ENCODE results near the gene MYL5. TPM values are rescaled to one million over a fixed set of nuclear protein-coding genes. Genes with fewer than 3 reads are reported as not detected.

The MYL5 gene
- total and polyA plus RNA-seq, 12 donors = 3.3 to 8.1 (median 6.1) TPM

DNA sequence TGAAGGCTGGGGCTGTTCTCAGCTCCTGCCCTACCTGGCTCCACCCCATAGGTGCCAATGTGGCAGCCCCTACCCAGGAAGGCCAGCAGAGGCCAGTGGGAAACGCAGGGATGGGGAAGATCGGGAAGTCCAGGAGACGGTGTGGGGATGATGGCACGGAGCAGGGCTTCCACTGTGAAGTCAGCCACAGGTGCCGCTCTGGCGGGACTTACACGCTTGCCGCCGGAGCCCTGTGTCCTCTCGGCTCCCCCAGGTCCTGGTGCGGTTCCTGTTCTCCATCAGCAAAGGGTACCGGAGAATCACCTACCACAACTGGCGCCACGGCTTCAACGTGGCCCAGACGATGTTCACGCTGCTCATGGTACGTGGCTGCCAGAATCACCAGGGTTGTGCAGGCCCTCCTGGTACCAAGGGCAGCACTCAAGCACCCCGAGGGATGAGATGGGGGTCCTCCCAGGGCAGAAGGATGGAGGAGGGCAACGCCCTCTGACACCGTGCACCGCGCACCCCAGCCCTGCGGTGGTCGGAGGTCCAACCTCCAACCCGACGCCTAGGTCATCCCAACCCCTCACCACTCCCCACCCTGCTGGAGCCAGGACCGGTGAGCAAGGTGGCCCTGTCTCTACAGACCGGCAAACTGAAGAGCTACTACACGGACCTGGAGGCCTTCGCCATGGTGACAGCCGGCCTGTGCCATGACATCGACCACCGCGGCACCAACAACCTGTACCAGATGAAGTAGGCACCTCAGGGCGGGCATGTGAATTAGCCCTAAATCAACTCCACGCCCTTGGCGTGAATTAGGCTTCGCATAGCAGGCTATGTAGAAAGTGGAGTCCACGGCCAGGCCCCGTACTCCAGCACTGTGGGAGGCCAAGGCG lies 12.2 kb upstream of the MYL5 start:
- H3K27me3 ChIP-seq = peaks cover 0 to 17% (median 2%) of the 10 kb centered on the region in 7 donors
- no peaks in the 10 kb centered on the region for H3K9me3 ChIP-seq
- ATAC-seq (no peak), DNase-seq (no peak)
- H3K4me1 ChIP-seq = peaks cover 0 to 19% (median 8%) of the 10 kb centered on the region in 9 donors
- TF ChIP-seq, protein P1, sequence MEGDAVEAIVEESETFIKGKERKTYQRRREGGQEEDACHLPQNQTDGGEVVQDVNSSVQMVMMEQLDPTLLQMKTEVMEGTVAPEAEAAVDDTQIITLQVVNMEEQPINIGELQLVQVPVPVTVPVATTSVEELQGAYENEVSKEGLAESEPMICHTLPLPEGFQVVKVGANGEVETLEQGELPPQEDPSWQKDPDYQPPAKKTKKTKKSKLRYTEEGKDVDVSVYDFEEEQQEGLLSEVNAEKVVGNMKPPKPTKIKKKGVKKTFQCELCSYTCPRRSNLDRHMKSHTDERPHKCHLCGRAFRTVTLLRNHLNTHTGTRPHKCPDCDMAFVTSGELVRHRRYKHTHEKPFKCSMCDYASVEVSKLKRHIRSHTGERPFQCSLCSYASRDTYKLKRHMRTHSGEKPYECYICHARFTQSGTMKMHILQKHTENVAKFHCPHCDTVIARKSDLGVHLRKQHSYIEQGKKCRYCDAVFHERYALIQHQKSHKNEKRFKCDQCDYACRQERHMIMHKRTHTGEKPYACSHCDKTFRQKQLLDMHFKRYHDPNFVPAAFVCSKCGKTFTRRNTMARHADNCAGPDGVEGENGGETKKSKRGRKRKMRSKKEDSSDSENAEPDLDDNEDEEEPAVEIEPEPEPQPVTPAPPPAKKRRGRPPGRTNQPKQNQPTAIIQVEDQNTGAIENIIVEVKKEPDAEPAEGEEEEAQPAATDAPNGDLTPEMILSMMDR (IDR thresholded peaks at IDR 0.05) = no peak
- WGBS, 2 donors = 97% methylated on average over 42 of the region's 42 CpGs
- intact Hi-C loops (cut with DNase I) = no loop called here
- H3K27ac ChIP-seq = no peak overlapping the region
- H3K36me3 ChIP-seq = no peaks in the 10 kb centered on the region
- H3K4me3 ChIP-seq = no peak overlapping the region

DNA sequence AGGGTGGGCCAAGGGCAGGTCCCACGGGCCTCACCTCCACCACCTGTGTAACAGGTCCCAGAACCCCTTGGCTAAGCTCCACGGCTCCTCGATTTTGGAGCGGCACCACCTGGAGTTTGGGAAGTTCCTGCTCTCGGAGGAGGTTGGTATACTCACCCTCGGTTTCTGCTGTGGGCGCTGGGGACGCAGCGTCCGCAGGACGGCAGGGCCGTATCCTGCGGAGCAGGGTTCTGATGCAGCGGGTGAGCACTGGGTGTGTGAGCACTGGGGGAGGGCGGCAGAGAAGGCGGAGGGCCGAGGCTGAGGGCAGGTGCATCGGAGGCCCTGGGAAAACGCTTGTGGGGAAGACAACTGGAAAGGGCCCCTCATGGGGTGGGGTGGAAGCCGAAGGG lies 11.3 kb upstream of the MYL5 start:
- ATAC-seq = peak in 2 of 8 donors; percentile 3 to 4

GRCh38 chr4:663438-664428 lies 10.6 kb upstream of the MYL5 start:
- intact Hi-C loops (cut with DNase I) = no loop called here
- ATAC-seq = peak; percentile 39 to 67 (median 48)
- peaks cover 0 to 17% (median 2%) of the 10 kb centered on the region in 7 donors for H3K27me3 ChIP-seq
- TF ChIP-seq, protein P1 (IDR thresholded peaks at IDR 0.05) = peak in 4 of 9 donors; percentile 14 to 29 (median 24)
- H3K27ac ChIP-seq = peak overlapping the region in 4 of 10 donors; percentile 18 to 83 (median 53)
- H3K9me3 ChIP-seq = no peaks in the 10 kb centered on the region
- peak overlapping the region; percentile 49 to 79 (median 70) for H3K4me3 ChIP-seq
- peaks cover 0 to 19% (median 8%) of the 10 kb centered on the region in 9 donors for H3K4me1 ChIP-seq
- WGBS, 2 donors = 3% methylated on average over 78 to 80 of the region's 80 CpGs
- DNase-seq = peak in 1 of 2 donors; percentile 59
- H3K36me3 ChIP-seq = no peaks in the 10 kb centered on the region

More for the DNA sequence above, 11.3 kb upstream of the MYL5 start:
- WGBS, 2 donors = 44 to 54% methylated on average over 20 of the region's 20 CpGs
- Histone ChIP-seq H3K27ac (peak overlapping the region in 2 of 10 donors; percentile 67 to 83), H3K27me3 (peaks cover 0 to 17% (median 2%) of the 10 kb centered on the region in 7 donors), H3K4me3 (peak overlapping the region; percentile 49 to 79 (median 70)), H3K36me3 (no peaks in the 10 kb centered on the region), H3K9me3 (no peaks in the 10 kb centered on the region), H3K4me1 (peaks cover 0 to 19% (median 8%) of the 10 kb centered on the region in 9 donors)
- no peak for DNase-seq
- TF ChIP-seq, protein P1 (IDR thresholded peaks at IDR 0.05) = no peak
- intact Hi-C loops (cut with DNase I) = no loop called here
